CD4-positive, alpha-beta memory T cell (primary cell): ENCODE measurements around the gene ITIH3. TPM values are rescaled to one million over a fixed set of nuclear protein-coding genes. Genes with fewer than 3 reads are reported as not detected.

Experiments used
- CTCF ChIA-PET: fragments of 350-600 bp; sonication (Branson Sonifier 250); formaldehyde crosslinking; loops from one replicate; lab custom pipeline; 2021; ENCODE audit warnings: inconsistent platforms; ENCODE audit not compliant: partially characterized antibody; lab: Charles Lee
- POLR2A ChIA-PET: fragments of 350-600 bp; sonication (Branson Sonifier 250); formaldehyde crosslinking; loops from one replicate; lab custom pipeline; 2021; ENCODE audit not compliant: partially characterized antibody; lab: Charles Lee
- DNase-seq, 5 donors: peaks; one replicate each; pipeline versions ENCODE4 v3.0.0 to v3.0.0-alpha.2; 2020 to 2022; ENCODE audit warnings: mixed read lengths in 1 of 5
- H3K27ac ChIP-seq: one replicate; pipeline ENCODE4 v1.7.0; 2013; ENCODE audit warnings: low read depth, low read length
- H3K27me3 ChIP-seq: 2 replicates; pipeline ENCODE4 v1.7.0; 2013; ENCODE audit warnings: mild to moderate bottlenecking, low read length, moderate library complexity; ENCODE audit not compliant: insufficient read depth
- H3K36me3 ChIP-seq: 2 replicates; pipeline ENCODE4 v1.7.0; 2013; ENCODE audit warnings: mild to moderate bottlenecking, low read length, moderate library complexity; ENCODE audit not compliant: insufficient read depth
- H3K4me1 ChIP-seq: 2 replicates; pipeline ENCODE4 v1.7.0; 2013; ENCODE audit warnings: mild to moderate bottlenecking, low read length, moderate library complexity; ENCODE audit not compliant: insufficient read depth
- H3K4me3 ChIP-seq, 2 donors: one replicate each; pipeline ENCODE4 v1.7.0; 2013; ENCODE audit warnings: low read length in 2 of 2, mild to moderate bottlenecking in 1 of 2
- H3K9me3 ChIP-seq, 2 donors: one replicate each; pipeline ENCODE4 v1.7.0; 2013; ENCODE audit warnings: low read length in 2 of 2, control low read depth in 1 of 2; ENCODE audit not compliant: control insufficient read depth in 1 of 2
- H3K27ac Mint-ChIP-seq, 7 donors: one replicate each; pipeline ENCODE4 v1.8.0; 2020 to 2021; ENCODE audit warnings: mixed read lengths in 7 of 7, mild to moderate bottlenecking in 6 of 7, inconsistent platforms in 3 of 7, moderate library complexity in 3 of 7
- H3K27me3 Mint-ChIP-seq, 2 donors: one replicate each; pipeline ENCODE4 v1.8.0; 2020 to 2021; ENCODE audit warnings: mixed read lengths in 2 of 2
- H3K36me3 Mint-ChIP-seq, 2 donors: one replicate each; pipeline ENCODE4 v1.8.0; 2020 to 2021; ENCODE audit warnings: mixed read lengths in 2 of 2, inconsistent platforms in 1 of 2, mild to moderate bottlenecking in 1 of 2
- H3K4me1 Mint-ChIP-seq, 4 donors: one replicate each; pipeline ENCODE4 v1.8.0; 2020 to 2021; ENCODE audit warnings: mixed read lengths in 4 of 4, mild to moderate bottlenecking in 1 of 4
- H3K4me3 Mint-ChIP-seq, 8 donors: one replicate each; pipeline ENCODE4 v1.8.0; 2020 to 2021; ENCODE audit warnings: mixed read lengths in 8 of 8, mild to moderate bottlenecking in 7 of 8, moderate library complexity in 6 of 8, inconsistent platforms in 3 of 8
- H3K9me3 Mint-ChIP-seq, 8 donors: one replicate each; pipeline ENCODE4 v1.8.0; 2020 to 2021; ENCODE audit warnings: mixed read lengths in 8 of 8, mild to moderate bottlenecking in 5 of 8, inconsistent platforms in 3 of 8, moderate library complexity in 1 of 8
- intact Hi-C: fragments of 100-400 bp; cut with micrococcal nuclease; formaldehyde crosslinking; loops from one replicate; pipeline ENCODE4 v1.15.1; 2023
- polyA plus RNA-seq, 2 donors: library from polyadenylated mRNA; unstranded; fragments of 300-500 nt; fragmentation: Illumina TruSeq; gene quantifications; one replicate each; pipeline ENCODE4 v1.2.3, GENCODE V29; 2021
- total RNA-seq, 2 experiments: library from RNA; stranded (reverse); gene quantifications; one replicate each; pipeline ENCODE4 v1.2.3, GENCODE V29; 2021

ITIH3 gene
- total and polyA plus RNA-seq, 4 experiments from 2014 or later, result not detected

- Mint-ChIP-seq H3K4me1 (no peaks in the 10 kb centered on the region), H3K4me3 (no peak overlapping the region), H3K27ac (no peak overlapping the region), H3K27me3 (peaks cover 0 to 3% of the 10 kb centered on the region in 2 donors), H3K9me3 (peaks cover 0 to 2% (median 0%) of the 10 kb centered on the region in 8 donors), H3K36me3 (no peaks in the 10 kb centered on the region)
- no peaks in the 10 kb centered on the region for H3K27me3 ChIP-seq
- no peak overlapping the region for H3K4me3 ChIP-seq
- DNase-seq, result no peak
- no peaks in the 10 kb centered on the region for H3K9me3 ChIP-seq
- no peaks in the 10 kb centered on the region for H3K36me3 ChIP-seq
- intact Hi-C loops, result no loop called here
- H3K27ac ChIP-seq, result no peak overlapping the region
- ChIA-PET CTCF (no interaction called here), POLR2A (no interaction called here)
- H3K4me1 ChIP-seq, result no peaks in the 10 kb centered on the region
Measured at GRCh38 chr3:52796411-52796810, 1.8 kb downstream of the ITIH3 start.

DNA sequence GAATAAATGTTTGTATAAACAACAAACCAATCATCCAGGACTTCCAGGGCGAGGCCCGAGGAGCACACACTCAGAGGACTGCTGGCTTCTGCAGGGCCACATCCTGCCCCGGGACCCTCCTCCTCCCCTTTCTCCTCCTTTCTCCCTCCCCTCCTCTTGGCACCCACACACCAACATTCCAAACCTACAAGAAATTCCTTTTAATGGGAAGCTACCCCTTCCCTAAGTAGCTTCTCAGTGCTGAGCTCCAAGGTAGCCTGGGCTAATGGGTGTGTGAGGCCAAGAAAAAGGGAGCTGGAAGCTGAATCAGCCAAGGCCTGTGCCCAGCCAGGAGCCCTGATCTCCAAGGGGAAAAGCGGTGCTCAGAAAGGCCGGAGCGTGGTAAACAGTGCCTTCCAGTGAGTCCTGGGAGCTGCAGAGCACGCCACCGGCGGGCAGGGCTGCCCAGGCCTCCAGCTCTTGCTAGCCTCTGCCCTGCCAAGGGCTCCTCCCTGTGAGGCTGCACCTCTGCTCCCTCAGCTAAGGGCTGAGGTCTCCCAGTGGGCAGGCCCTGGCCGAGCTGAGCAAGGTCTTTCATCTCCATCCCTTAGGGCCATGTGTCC lies 3.9 kb downstream of the ITIH3 start:
- no peak overlapping the region for H3K4me3 ChIP-seq
- no peaks in the 10 kb centered on the region for H3K36me3 ChIP-seq
- no peak for DNase-seq
- H3K27ac ChIP-seq, result no peak overlapping the region
- CTCF ChIA-PET, result interaction anchor here (0.8 to 1.0 kb wide), 3 partner anchors 9 to 59 kb away, joined by 3 to 4 read pairs (median 3); no protein-coding TSS in a partner anchor
- no peak overlapping the region for H3K4me3 Mint-ChIP-seq
- no peaks in the 10 kb centered on the region for H3K4me1 ChIP-seq
- H3K9me3 ChIP-seq, result no peaks in the 10 kb centered on the region
- H3K27ac Mint-ChIP-seq, result no peak overlapping the region
- POLR2A ChIA-PET, result no interaction called here
- H3K36me3 Mint-ChIP-seq, result no peaks in the 10 kb centered on the region
- intact Hi-C loops, result no loop called here
- H3K27me3 ChIP-seq, result no peaks in the 10 kb centered on the region
- H3K4me1 Mint-ChIP-seq, result no peaks in the 10 kb centered on the region
- H3K9me3 Mint-ChIP-seq, result no peaks in the 10 kb centered on the region
- peaks cover 0 to 1% of the 10 kb centered on the region in 2 donors for H3K27me3 Mint-ChIP-seq

DNA sequence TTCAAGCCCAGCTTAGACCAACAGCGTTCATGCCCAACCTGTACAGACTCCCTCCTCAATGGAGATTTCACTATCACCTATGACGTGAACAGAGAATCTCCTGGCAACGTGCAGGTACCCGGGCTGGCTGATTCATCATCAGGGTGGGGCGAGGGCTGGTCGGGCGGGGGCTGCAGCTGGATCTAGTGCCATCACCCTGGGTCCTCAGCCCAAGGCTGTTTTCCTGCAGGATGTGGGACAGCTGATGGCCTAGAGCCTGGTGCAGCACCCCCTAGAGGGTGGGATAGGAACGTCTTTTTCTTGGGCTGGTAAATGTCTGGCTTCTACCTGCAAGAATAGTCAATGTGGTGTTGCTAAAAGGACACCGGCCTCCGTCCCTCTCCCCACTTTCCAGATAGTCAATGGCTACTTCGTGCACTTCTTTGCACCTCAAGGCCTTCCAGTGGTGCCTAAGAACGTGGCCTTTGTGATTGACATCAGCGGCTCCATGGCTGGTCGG lies 4.4 kb downstream of the ITIH3 start:
- Histone ChIP-seq H3K4me1 (no peaks in the 10 kb centered on the region), H3K4me3 (no peak overlapping the region), H3K36me3 (no peaks in the 10 kb centered on the region), H3K9me3 (no peaks in the 10 kb centered on the region), H3K27ac (no peak overlapping the region), H3K27me3 (no peaks in the 10 kb centered on the region)
- intact Hi-C loops, result no loop called here
- no peaks in the 10 kb centered on the region for H3K4me1 Mint-ChIP-seq
- POLR2A ChIA-PET, result no interaction called here
- no peaks in the 10 kb centered on the region for H3K9me3 Mint-ChIP-seq
- no peak for DNase-seq
- H3K27me3 Mint-ChIP-seq, result peaks cover 0 to 1% of the 10 kb centered on the region in 2 donors
- no peak overlapping the region for H3K27ac Mint-ChIP-seq
- no peaks in the 10 kb centered on the region for H3K36me3 Mint-ChIP-seq
- CTCF ChIA-PET, result interaction anchor here (0.8 to 1.0 kb wide), 3 partner anchors 8 to 60 kb away, joined by 3 to 4 read pairs (median 3); no protein-coding TSS in a partner anchor
- H3K4me3 Mint-ChIP-seq, result no peak overlapping the region

GRCh38 chr3:52800079-52800478 lies 5.5 kb downstream of the ITIH3 start:
- ChIA-PET POLR2A (no interaction called here), CTCF (interaction anchor here (1.0 kb wide), 1 partner anchor 8 kb away, joined by 3 read pairs; no protein-coding TSS in a partner anchor)
- no peaks in the 10 kb centered on the region for H3K36me3 ChIP-seq
- no peaks in the 10 kb centered on the region for H3K36me3 Mint-ChIP-seq
- H3K4me1 ChIP-seq, result no peaks in the 10 kb centered on the region
- H3K4me3 ChIP-seq, result no peak overlapping the region
- H3K27ac ChIP-seq, result no peak overlapping the region
- no peak for DNase-seq
- intact Hi-C loops, result no loop called here
- H3K4me1 Mint-ChIP-seq, result no peaks in the 10 kb centered on the region
- no peaks in the 10 kb centered on the region for H3K9me3 ChIP-seq
- H3K4me3 Mint-ChIP-seq, result peak overlapping the region in 1 of 8 donors; percentile 2
- no peaks in the 10 kb centered on the region for H3K9me3 Mint-ChIP-seq
- H3K27ac Mint-ChIP-seq, result no peak overlapping the region
- peaks cover 0 to 1% of the 10 kb centered on the region in 2 donors for H3K27me3 Mint-ChIP-seq
- H3K27me3 ChIP-seq, result no peaks in the 10 kb centered on the region

GRCh38 chr3:52801839-52802238 lies 7.2 kb downstream of the ITIH3 start:
- intact Hi-C loops, result no loop called here
- ChIA-PET CTCF (no interaction called here), POLR2A (no interaction called here)
- no peaks in the 10 kb centered on the region for H3K36me3 ChIP-seq
- H3K4me1 ChIP-seq, result no peaks in the 10 kb centered on the region
- no peaks in the 10 kb centered on the region for H3K4me1 Mint-ChIP-seq
- no peaks in the 10 kb centered on the region for H3K9me3 Mint-ChIP-seq
- no peak overlapping the region for H3K27ac ChIP-seq
- no peak overlapping the region for H3K27ac Mint-ChIP-seq
- H3K27me3 Mint-ChIP-seq, result peaks cover 1 to 2% of the 10 kb centered on the region in 2 donors
- H3K4me3 Mint-ChIP-seq, result no peak overlapping the region
- H3K9me3 ChIP-seq, result no peaks in the 10 kb centered on the region
- H3K4me3 ChIP-seq, result no peak overlapping the region
- H3K27me3 ChIP-seq, result no peaks in the 10 kb centered on the region
- H3K36me3 Mint-ChIP-seq, result no peaks in the 10 kb centered on the region
- DNase-seq, result no peak

- no peak for DNase-seq
- Mint-ChIP-seq H3K36me3 (no peaks in the 10 kb centered on the region), H3K27me3 (peaks cover 0 to 2% of the 10 kb centered on the region in 2 donors), H3K4me1 (peaks cover 0 to 5% (median 1%) of the 10 kb centered on the region in 4 donors), H3K4me3 (no peak overlapping the region), H3K9me3 (peaks cover 0 to 2% (median 0%) of the 10 kb centered on the region in 8 donors), H3K27ac (no peak overlapping the region)
- ChIA-PET CTCF (no interaction called here), POLR2A (no interaction called here)
- no peaks in the 10 kb centered on the region for H3K36me3 ChIP-seq
- intact Hi-C loops, result no loop called here
- no peak overlapping the region for H3K4me3 ChIP-seq
- no peaks in the 10 kb centered on the region for H3K27me3 ChIP-seq
- no peaks in the 10 kb centered on the region for H3K9me3 ChIP-seq
- H3K27ac ChIP-seq, result no peak overlapping the region
- no peaks in the 10 kb centered on the region for H3K4me1 ChIP-seq
Measured at GRCh38 chr3:52805270-52806039, 10.9 kb downstream of the ITIH3 start.

GRCh38 chr3:52809149-52809548 lies 14.6 kb downstream of the ITIH3 start:
- H3K27me3 ChIP-seq, result no peaks in the 10 kb centered on the region
- Mint-ChIP-seq H3K9me3 (peaks cover 0 to 2% (median 0%) of the 10 kb centered on the region in 8 donors), H3K36me3 (no peaks in the 10 kb centered on the region), H3K27me3 (peaks cover 0 to 2% of the 10 kb centered on the region in 2 donors), H3K27ac (no peak overlapping the region), H3K4me1 (peaks cover 0 to 5% (median 1%) of the 10 kb centered on the region in 4 donors), H3K4me3 (no peak overlapping the region)
- H3K4me3 ChIP-seq, result no peak overlapping the region
- intact Hi-C loops, result no loop called here
- no peaks in the 10 kb centered on the region for H3K36me3 ChIP-seq
- H3K27ac ChIP-seq, result no peak overlapping the region
- no peak for DNase-seq
- H3K4me1 ChIP-seq, result no peaks in the 10 kb centered on the region
- ChIA-PET POLR2A (no interaction called here), CTCF (interaction anchor here (0.6 kb wide), 1 partner anchor 12 kb away, joined by 3 read pairs; no protein-coding TSS in a partner anchor)
- no peaks in the 10 kb centered on the region for H3K9me3 ChIP-seq
